EH (cell line): ENCODE data around the gene EXD3.
"Not testable (repeated sequence)": the region's sequence is repeated elsewhere in the genome, so short reads cannot be mapped to it uniquely, and the experiment has no call there.

Source experiments
- DNase-seq: peaks from one replicate; pipeline ENCODE4 v3.0.0-alpha.2; 2015; ENCODE audit warnings: low read depth

Gene EXD3

GRCh38 chr9:137393176-137394150 lies 29.5 kb downstream of the EXD3 start:
- DNase-seq = no peak

DNA sequence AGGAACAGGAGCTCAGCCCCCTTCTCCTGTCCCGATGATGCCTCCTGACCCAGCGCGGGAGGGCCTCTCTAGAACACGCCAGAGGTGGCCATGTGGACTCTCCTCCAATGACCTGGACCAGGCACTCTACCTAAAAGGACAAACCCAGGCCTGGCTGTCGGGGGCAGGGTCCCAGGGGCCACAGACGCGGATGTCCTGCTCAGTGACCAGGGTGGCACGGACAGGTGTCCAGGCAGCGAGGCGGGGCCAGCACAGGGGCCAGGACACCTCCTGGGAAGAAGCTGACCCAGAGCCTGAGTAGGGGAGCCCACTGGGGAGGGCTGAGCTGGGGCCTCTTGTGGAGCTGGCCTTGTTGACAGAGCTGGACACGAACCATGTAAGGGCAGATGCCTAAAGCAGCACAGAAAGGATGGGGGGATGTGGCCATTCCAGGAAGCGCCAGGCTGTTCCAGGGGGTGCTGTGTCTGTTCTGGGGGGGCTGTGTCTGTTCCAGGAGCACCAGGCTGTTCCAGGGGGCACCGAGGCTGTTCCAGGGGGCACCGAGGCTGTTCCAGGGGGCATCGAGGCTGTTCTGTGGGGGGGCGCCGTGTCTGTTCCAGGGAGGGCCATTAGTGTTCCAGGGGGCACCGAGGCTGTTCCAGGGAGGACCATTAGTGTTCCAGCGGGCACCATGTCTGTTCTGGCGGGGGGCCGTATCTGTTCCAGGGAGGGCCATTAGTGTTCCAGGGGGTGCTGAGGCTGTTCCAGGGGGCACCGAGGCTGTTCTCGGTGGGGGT lies 30.5 kb downstream of the EXD3 start:
- DNase-seq = no peak

- no peak for DNase-seq
Measured at GRCh38 chr9:137391411-137391754, 31.6 kb downstream of the EXD3 start.

GRCh38 chr9:137390553-137391410 lies 32.2 kb downstream of the EXD3 start:
- no peak for DNase-seq

DNA sequence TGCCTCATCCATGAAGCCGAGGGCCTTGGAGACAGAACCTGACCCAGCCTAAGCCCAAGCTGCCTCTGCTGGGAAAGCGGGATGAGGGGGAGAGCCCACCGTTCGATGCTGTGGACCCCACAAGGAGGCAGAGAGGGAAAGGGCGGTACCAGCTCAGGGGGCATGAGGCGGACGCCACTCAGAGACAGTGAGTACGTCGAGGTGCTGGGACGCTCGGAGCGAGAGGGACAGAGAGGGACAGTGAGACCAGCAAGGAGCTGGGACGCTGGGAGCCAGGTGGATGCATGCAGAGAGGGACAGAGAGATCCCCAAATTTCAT lies 33.6 kb downstream of the EXD3 start:
- DNase-seq = no peak

- no peak for DNase-seq
Measured at GRCh38 chr9:137388589-137389427, 34.2 kb downstream of the EXD3 start.

DNA sequence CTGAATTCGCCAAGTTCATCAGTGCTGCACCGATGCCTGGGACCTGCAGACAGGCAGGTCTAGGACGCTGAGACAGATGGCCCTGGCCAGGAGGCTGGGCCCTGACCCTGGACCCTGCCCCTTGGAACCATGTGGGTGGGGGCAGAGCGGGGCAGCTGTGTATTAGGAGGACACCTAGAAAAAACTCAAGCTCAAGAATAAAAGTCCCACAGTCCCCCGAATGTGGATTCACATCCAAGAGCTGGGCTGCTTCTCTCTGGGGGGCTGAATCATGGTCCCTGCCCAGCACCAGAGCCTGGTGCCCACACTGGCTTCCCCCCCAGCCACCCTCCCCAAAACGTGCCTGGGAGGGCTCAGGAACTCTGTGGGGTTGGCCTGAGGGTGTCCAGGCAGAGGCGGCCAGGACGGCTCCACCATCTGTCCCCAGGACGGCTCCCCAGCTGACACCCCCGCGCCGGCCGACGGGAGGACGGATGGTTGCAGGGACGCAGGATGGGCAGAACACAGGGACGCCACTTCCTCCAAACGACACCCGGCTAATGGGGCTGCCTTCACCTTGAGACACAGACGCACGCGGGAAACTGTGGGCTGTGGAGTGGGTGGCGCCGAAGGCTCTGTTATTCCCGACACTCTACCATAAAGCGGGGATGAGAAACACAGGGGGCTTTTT lies 34.9 kb downstream of the EXD3 start:
- DNase-seq = no peak

DNA sequence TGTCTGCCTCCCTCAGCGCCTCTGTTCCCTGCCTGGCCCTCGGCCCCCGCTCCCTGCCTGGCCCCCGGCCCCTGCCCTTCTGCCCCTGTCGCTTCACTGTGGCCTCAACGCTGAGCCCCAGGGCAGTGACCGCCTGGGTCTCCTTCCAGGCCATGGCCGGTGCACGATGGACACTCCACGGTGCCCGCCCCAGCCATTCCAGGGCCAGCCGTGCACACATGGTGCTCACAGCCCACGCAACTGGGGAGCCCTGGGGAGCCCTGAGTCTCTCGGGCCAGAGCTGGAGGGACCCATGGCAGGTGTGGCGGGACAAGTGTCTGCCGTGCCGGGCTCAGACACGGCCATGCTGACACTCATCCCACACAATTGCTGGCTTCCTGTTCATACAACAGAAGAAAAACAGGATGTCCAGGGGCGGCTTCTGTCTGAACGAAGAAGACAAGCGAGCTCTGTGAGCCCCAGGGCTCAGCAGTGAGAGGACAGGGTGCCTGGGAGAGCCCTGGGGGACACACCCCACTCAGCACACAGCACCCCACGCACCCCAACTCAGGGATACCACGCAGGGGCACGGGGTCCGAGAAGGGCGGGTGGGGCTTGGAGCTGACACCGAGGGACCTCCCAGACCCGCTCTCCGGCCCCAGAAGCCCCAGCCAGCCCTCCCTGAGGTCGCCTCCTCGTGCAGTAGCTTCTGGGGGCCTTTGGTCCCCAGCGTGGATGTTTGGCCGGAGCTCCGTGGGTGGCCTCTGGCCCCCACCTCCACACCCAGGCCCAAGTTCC lies 35.7 kb downstream of the EXD3 start:
- DNase-seq = no peak

DNA sequence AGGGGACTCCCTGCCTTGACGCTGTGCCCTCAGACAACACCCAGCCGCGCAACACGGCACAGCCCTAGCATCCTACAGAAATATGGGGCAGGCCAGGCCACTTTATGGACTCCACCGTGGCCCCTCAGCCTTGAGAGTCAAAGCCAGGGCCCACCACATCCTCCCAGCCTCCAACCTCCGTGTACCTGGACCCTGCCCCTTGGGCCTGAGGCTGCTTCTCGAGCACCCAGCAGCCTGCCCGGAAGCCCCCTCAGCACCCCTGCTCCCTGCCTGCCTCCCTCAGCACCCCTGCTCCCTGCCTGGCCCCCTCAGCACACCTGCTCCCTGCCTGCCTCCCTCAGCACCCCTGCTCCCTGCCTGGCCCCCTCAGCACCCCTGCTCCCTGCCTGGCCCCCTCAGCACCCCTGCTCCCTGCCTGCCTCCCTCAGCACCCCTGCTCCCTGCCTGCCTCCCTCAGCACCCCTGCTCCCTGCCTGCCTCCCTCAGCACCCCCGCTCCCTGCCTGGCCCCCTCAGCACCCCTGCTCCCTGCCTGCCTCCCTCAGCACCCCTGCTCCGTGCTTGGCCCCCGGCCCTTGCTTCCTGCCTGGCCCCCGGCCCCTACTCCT lies 36.4 kb downstream of the EXD3 start:
- DNase-seq = not testable (repeated sequence)

DNA sequence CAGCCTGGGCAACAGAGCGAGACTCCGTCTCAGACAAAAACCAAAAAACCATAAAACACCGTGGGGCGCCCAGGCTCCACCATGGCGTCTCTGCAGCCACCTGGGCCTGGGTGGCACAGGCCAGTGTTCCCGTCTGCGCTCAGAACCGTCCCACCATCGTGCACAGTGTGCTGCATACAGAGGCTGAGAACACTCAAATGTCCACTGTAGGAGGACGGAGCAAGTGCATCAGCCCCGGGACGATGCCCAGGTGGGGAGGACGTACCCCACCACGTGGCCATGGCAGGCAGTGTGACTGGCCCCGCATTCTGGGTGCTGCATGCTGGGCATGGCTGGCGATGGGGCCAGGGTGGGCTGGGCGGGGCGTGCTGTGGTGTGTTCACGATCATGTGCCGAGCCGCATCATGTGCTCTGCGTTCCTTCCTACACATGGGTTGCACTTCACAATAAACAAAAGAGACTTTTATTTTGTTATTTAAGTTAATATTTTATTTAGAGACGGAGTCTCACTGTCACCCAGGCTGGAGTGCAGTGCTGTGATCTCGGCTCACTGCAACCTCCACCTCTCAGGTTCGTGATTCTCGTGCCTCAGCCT lies 37.8 kb downstream of the EXD3 start:
- no peak for DNase-seq

- DNase-seq = no peak
Measured at GRCh38 chr9:137383784-137384756, 38.9 kb downstream of the EXD3 start.

DNA sequence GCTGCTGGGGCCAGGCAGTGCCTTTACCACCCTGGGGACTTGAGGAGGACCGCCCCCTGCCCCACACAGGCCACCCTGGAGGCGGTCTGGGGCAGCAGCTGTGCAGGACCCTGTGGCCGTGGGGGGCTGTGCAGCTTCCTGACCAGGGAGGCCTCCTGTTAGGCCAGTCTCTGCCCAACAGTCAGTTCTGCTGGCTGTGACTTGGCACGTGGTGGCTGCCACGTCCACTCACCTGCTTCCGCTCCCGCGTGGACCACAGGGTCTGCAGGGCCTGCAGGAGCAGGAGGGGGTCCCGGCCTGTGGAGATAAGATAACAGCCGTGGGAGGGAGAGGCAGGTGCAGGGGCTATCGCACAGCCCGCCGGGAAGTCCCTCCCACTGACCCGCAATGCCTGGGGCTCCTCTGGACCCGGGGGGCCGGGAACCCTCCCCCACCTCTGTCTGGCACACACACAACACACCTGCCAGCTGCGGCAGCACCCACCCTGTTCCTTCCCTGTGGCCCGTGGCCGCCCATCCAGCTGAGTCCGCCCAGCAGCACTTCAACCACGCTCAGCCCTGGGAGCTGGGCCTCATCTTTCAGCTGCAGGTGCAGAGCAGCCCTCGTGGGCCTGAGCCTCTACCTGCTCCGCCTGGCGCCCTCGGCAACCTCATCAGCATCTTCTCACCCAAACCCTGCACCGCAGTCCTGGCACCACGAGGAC lies 39.7 kb downstream of the EXD3 start:
- DNase-seq = no peak

DNA sequence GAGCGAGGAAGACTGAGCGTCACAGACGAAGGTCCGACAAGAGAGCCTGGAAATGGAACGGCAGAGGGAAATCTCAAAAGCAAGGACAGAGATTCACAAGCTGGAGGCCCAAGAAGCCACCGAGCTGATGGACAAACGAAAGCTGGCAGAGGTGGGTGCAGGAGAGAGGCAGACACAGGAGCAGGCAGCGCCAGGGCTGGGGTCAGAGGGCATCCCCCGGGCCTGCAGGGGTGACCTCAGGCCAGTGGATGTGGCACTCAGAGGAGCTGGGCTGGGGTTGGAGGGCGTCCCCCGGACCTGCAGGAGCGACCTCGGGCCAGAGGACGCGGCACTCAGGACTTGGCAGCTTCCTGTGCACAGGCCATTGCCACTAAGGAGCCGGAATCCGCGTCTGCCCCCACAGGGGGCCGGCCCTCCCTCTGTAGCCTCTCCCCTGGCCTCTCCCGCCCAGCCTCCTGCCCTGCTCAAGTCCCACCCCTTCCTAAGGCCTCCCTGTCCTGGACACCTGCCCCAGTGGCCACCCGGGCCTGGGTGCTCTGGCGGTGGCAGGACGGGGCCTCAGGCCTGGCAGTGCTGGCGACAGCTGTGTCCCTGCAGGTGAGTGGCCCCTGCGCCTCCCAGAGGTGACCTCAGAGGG lies 40.4 kb downstream of the EXD3 start:
- no peak for DNase-seq

GRCh38 chr9:137381501-137382443 lies 41.2 kb downstream of the EXD3 start:
- DNase-seq = no peak

DNA sequence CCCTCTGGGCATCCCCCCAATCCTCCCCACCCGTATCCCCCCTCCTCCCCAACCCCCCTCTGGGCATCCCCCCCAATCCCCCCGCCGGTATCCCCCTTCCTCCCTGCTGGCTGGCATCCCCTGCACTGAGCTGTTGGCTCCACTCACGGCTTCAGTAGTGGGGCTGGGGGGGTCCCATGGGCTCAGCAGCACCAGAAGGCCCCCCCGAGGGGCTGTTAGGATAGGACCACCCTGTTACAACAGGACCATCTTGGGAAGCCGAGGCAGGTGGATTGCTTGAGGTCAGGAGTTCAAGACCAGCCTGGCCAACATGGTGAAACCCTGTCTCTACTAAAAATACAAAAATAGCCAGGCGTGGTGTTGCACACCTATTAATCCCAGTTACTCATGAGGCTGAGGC lies 42.4 kb downstream of the EXD3 start:
- DNase-seq = no peak

DNA sequence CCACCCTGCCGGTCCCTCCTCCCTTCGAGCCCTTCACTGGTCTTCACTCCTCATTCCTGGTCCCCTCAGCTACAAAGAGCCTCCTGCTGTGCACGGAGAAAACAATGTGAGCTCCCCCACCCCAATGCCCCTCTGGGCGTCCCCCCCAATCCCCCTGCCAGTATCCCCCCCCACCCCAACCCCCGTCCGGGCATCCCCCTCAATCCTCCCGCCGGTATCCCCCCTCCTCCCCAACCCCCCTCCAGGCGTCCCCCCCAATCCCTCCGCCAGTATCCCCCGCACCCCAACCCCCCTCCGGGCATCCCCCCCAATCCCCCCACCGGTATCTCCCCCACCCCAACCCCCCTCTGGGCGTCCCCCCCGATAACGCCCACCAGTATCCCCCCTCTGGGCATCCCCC lies 42.8 kb downstream of the EXD3 start:
- DNase-seq = no peak
